Natural killer cell treated with Interleukin-12 subunit alpha and Interleukin-12 subunit beta and Interleukin-15 and Interleukin-18, amount 100 ng/mL, for 72 hours (primary cell): ENCODE data around the gene DIAPH1. TPM values are rescaled to one million over a fixed set of nuclear protein-coding genes. Genes with fewer than 3 reads are reported as not detected.
"Not testable (repeated sequence)": the region's sequence is repeated elsewhere in the genome, so short reads cannot be mapped to it uniquely, and the experiment has no call there.

Experiments used
- ATAC-seq, 2 donors: fragments of 150-1000 bp; cut with Tn5 transposase in 1 of 2; sonication (Bioruptor Pico), chemical (Tn5 transposase) in 1 of 2; 2 replicates each; pipeline ENCODE4 v1.10.0; 2021
- DNase-seq: peaks from one replicate; pipeline ENCODE4 v3.0.0; 2022; ENCODE audit warnings: low spot score
- H3K27ac Mint-ChIP-seq, 2 donors: 1 replicate in 1 of 2; 2 replicates in 1 of 2; pipeline ENCODE4 v1.8.0; 2022; ENCODE audit warnings: mixed read lengths in 2 of 2, mild to moderate bottlenecking in 1 of 2, moderate library complexity in 1 of 2
- H3K27me3 Mint-ChIP-seq, 2 donors: 1 replicate in 1 of 2; 2 replicates in 1 of 2; pipeline ENCODE4 v1.8.0; 2022; ENCODE audit warnings: mixed read lengths in 2 of 2
- H3K36me3 Mint-ChIP-seq: one replicate; pipeline ENCODE4 v1.8.0; 2022; ENCODE audit warnings: mixed read lengths
- H3K4me1 Mint-ChIP-seq, 2 donors: 1 replicate in 1 of 2; 2 replicates in 1 of 2; pipeline ENCODE4 v1.8.0; 2022; ENCODE audit warnings: low read depth in 2 of 2, mixed read lengths in 2 of 2, mild to moderate bottlenecking in 1 of 2
- H3K4me3 Mint-ChIP-seq: one replicate; pipeline ENCODE4 v1.8.0; 2022; ENCODE audit warnings: mixed read lengths
- H3K9me3 Mint-ChIP-seq: 2 replicates; pipeline ENCODE4 v1.8.0; 2022; ENCODE audit warnings: mixed read lengths
- total RNA-seq, 2 donors: library from RNA; stranded (reverse); gene quantifications; one replicate each; pipeline ENCODE4 v1.2.3, GENCODE V29; 2022

DIAPH1 gene
- total RNA-seq, 2 donors from 2014 or later = 280 to 289 TPM

DNA sequence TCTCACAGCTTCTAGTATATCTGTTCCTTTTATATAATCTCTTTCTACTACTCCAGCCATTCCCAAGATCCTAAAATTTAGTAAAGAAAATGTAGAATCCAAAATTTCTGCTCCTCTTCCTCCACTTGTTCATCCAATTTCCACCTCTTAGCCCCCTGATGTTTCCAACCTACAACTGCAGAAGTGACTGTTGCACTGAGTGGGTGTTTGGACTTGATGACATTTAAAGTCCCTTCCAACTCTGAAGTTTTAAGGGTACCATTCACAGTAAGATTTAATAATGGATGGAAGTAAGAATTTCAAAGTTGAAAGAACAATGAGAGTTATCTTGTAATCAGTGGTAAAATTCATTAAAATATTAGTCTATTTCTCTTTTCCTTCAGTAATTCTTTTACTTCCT, 5.5 kb downstream of the DIAPH1 start:
- ATAC-seq = no peak
- no peaks in the 10 kb centered on the region for H3K27me3 Mint-ChIP-seq
- peaks cover 56 to 83% of the 10 kb centered on the region in 2 donors for H3K4me1 Mint-ChIP-seq
- no peak for DNase-seq
- peak overlapping the region; percentile 51 to 70 for H3K27ac Mint-ChIP-seq
- peak overlapping the region; percentile 49 for H3K4me3 Mint-ChIP-seq
- H3K36me3 Mint-ChIP-seq = peaks cover 25% of the 10 kb centered on the region
- no peaks in the 10 kb centered on the region for H3K9me3 Mint-ChIP-seq

DNA sequence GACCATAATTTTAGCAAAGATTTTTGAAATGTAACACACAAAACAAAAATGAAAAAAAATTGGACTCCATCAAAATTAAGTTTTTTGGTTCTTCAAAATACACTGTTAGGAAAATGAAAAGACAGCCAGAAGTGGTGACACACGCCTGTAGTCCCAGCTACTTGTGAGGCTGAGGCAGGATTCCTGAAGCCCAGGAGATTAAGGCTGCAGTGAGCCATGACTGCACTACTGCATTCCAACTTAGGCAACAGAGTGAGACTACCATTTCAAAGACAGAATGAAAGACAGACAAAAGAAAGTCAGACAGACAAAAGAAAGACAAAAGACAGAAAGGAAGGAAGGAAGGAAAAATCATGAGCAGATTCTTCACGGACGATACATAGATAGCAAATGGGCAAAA, 7.5 kb downstream of the DIAPH1 start:
- Mint-ChIP-seq H3K9me3 (no peaks in the 10 kb centered on the region), H3K4me3 (peak overlapping the region; percentile 31), H3K36me3 (peaks cover 16% of the 10 kb centered on the region), H3K4me1 (peaks cover 48 to 83% of the 10 kb centered on the region in 2 donors), H3K27ac (peak overlapping the region; percentile 34 to 87), H3K27me3 (no peaks in the 10 kb centered on the region)
- ATAC-seq (no peak), DNase-seq (no peak)

DNA sequence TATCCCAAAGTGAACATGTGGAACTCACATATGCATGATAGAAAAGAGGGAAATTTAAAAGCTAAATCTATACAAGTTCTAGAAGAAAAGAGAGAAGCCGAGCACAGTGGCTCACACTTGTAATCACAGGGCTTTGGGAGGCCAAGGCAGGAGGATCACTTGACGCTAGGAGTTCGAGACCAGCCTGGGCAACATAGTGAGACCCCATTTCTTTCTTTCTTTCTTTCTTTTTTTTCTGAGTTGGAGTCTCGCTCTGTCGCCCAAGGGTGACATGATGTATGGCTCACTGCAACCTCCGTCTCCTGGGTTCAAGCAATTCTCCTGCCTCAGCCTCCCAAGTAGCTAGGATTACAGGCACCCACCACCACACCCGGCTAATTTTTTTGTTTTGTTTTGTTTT, 8.9 kb downstream of the DIAPH1 start:
- peaks cover 11% of the 10 kb centered on the region for H3K36me3 Mint-ChIP-seq
- H3K4me1 Mint-ChIP-seq = peaks cover 50 to 87% of the 10 kb centered on the region in 2 donors
- ATAC-seq, H3K27me3 Mint-ChIP-seq, H3K9me3 Mint-ChIP-seq, DNase-seq: not testable (repeated sequence)
- peak overlapping the region; percentile 87 to 91 for H3K27ac Mint-ChIP-seq
- H3K4me3 Mint-ChIP-seq = peak overlapping the region; percentile 75

DNA sequence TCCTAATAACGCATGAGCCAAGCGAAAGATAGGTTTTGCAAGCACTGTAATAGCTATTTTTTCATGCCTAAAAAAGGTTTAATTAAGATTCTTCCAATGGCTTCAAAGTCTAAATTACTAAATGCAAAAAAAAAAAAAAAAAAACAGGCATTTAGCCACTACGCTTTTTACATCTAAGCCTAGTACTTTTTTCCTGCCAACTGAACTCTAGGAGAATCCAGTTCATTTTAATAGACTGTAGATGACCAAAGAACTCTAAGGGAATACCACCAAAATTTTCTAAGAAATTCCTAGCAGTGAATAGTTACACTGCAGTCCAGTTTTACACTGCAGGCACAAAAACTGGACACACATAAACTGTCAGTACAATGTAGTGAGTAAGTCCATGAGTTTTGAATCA, 9.8 kb downstream of the DIAPH1 start:
- ATAC-seq (no peak), DNase-seq (no peak)
- H3K4me1 Mint-ChIP-seq = peaks cover 52 to 87% of the 10 kb centered on the region in 2 donors
- peak overlapping the region; percentile 87 to 91 for H3K27ac Mint-ChIP-seq
- H3K27me3 Mint-ChIP-seq = no peaks in the 10 kb centered on the region
- peaks cover 11% of the 10 kb centered on the region for H3K36me3 Mint-ChIP-seq
- H3K4me3 Mint-ChIP-seq = peak overlapping the region; percentile 75
- no peaks in the 10 kb centered on the region for H3K9me3 Mint-ChIP-seq

GRCh38 chr5:141608557-141608956, 10.2 kb downstream of the DIAPH1 start:
- Mint-ChIP-seq H3K36me3 (peaks cover 11% of the 10 kb centered on the region), H3K9me3 (no peaks in the 10 kb centered on the region)
- ATAC-seq = no peak

GRCh38 chr5:141608046-141608445, 10.8 kb downstream of the DIAPH1 start:
- Mint-ChIP-seq H3K27ac (peak overlapping the region; percentile 87 to 91), H3K27me3 (no peaks in the 10 kb centered on the region), H3K4me3 (peak overlapping the region; percentile 75), H3K4me1 (peaks cover 51 to 85% of the 10 kb centered on the region in 2 donors), H3K36me3 (peaks cover 11% of the 10 kb centered on the region), H3K9me3 (no peaks in the 10 kb centered on the region)
- ATAC-seq = no peak
- no peak for DNase-seq

More at GRCh38 chr5:141608557-141608956, 10.2 kb downstream of the DIAPH1 start:
- DNase-seq = no peak
- Mint-ChIP-seq H3K4me3 (peak overlapping the region; percentile 75), H3K27me3 (no peaks in the 10 kb centered on the region), H3K27ac (peak overlapping the region; percentile 87 to 91), H3K4me1 (peaks cover 55 to 87% of the 10 kb centered on the region in 2 donors)

DNA sequence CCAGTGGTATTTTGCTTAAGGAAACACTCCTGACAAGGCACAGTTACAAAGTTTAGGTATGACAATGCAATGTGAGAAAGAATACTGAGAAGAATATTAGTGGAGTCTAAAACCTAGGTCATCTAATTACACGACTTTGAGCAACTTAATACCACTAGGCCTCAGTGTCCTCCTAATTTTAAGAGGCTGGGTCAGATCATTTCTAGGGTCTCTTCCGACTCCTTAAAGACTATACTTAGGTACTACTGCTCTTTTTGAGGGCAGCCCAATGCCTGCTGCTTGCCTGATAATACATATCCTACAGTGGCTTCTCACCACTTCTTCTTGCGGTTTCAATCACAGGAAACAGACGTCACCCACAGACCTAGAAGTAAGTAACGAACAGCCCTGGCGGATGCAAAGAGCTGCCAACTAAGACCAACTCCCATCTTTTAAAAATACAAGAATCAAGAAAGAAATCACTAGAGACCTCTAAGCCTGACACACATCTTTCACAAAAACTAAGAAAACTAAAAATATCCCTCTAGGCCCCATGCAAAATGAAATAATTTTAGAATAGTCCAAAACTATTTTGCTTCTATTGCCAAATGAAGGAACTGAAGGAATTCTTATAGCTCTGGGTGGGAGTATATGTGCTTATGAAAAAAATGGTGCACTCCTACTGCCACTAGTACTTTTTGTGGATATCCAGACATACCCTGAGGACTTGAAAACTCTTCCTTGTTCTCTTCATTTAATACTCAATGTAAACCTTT, 13.1 kb downstream of the DIAPH1 start:
- DNase-seq (peak; percentile 87), ATAC-seq (peak; percentile 93 to 96)
- no peaks in the 10 kb centered on the region for H3K9me3 Mint-ChIP-seq
- no peaks in the 10 kb centered on the region for H3K27me3 Mint-ChIP-seq
- H3K4me1 Mint-ChIP-seq = peaks cover 44 to 76% of the 10 kb centered on the region in 2 donors
- H3K36me3 Mint-ChIP-seq = peaks cover 6% of the 10 kb centered on the region
- H3K27ac Mint-ChIP-seq = peak overlapping the region; percentile 87 to 91
- H3K4me3 Mint-ChIP-seq = peak overlapping the region; percentile 75

- Mint-ChIP-seq H3K36me3 (peaks cover 6% of the 10 kb centered on the region), H3K4me1 (peaks cover 52 to 78% of the 10 kb centered on the region in 2 donors), H3K9me3 (no peaks in the 10 kb centered on the region), H3K27me3 (no peaks in the 10 kb centered on the region), H3K27ac (peak overlapping the region; percentile 87 to 91), H3K4me3 (peak overlapping the region; percentile 75)
- DNase-seq (no peak), ATAC-seq (peak; percentile 65 to 80)
Observed at GRCh38 chr5:141603923-141604717, 14.7 kb downstream of the DIAPH1 start.

DNA sequence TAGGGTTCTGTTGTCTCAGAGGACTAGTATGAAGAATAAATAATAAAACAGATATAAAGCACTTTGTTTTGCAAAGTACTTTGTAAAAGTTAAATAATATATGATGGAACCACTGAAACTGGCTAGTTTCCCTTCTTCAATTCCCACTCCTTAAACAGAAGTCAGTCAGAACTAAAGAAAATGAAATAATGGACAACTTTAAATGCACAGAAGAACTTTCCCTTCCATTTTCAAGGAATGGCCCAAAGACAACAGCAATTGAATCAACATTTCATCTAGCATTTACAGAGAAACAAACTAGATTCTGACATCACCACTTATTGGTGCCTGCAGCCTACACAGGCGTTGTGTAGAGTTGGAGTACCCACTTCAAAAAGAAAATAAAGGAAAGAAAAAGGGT, 16.2 kb downstream of the DIAPH1 start:
- DNase-seq (no peak), ATAC-seq (no peak)
- no peaks in the 10 kb centered on the region for H3K9me3 Mint-ChIP-seq
- peaks cover 3% of the 10 kb centered on the region for H3K36me3 Mint-ChIP-seq
- H3K4me1 Mint-ChIP-seq = peaks cover 52 to 77% of the 10 kb centered on the region in 2 donors
- H3K4me3 Mint-ChIP-seq = peak overlapping the region; percentile 68
- H3K27me3 Mint-ChIP-seq = no peaks in the 10 kb centered on the region
- H3K27ac Mint-ChIP-seq = peak overlapping the region; percentile 87 to 91

GRCh38 chr5:141598391-141599345, 20.1 kb downstream of the DIAPH1 start:
- H3K36me3 Mint-ChIP-seq = no peaks in the 10 kb centered on the region
- ATAC-seq = peak in 1 of 2 donors; percentile 82
- peak overlapping the region; percentile 49 for H3K4me3 Mint-ChIP-seq

DNA sequence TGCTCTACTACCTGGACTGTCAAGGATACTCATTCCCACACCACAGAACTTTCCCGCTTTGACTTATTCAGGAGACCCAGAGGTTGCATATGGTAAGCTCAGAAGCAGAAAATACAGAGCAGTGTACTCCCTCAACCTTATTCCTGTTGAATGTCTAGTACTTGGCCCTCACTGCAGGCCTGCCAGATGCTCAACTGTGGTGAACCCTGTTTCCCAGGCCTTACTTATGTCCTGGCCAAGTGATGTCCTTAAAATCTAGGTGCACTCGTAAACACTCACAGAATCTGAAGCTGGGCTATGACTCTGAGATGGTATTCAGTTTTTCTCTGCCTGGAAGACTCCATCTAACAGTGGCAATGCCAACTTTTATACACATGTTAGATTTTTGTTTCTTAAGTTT, 21.0 kb downstream of the DIAPH1 start:
- H3K4me1 Mint-ChIP-seq = peaks cover 46 to 58% of the 10 kb centered on the region in 2 donors

More at GRCh38 chr5:141598391-141599345, 20.1 kb downstream of the DIAPH1 start:
- H3K27ac Mint-ChIP-seq = peak overlapping the region; percentile 49 to 83
- no peaks in the 10 kb centered on the region for H3K9me3 Mint-ChIP-seq
- H3K27me3 Mint-ChIP-seq = no peaks in the 10 kb centered on the region
- H3K4me1 Mint-ChIP-seq = peaks cover 46 to 61% of the 10 kb centered on the region in 2 donors
- DNase-seq = no peak

GRCh38 chr5:141597394-141597793, 21.4 kb downstream of the DIAPH1 start:
- Mint-ChIP-seq H3K4me1 (peaks cover 47 to 58% of the 10 kb centered on the region in 2 donors), H3K27ac (peak overlapping the region; percentile 45 to 49), H3K36me3 (no peaks in the 10 kb centered on the region), H3K9me3 (no peaks in the 10 kb centered on the region), H3K27me3 (no peaks in the 10 kb centered on the region), H3K4me3 (peak overlapping the region; percentile 35)
- DNase-seq = no peak
- no peak for ATAC-seq

More for the DNA sequence above, 21.0 kb downstream of the DIAPH1 start:
- DNase-seq (no peak), ATAC-seq (no peak)
- Mint-ChIP-seq H3K9me3 (no peaks in the 10 kb centered on the region), H3K4me3 (peak overlapping the region; percentile 35), H3K27ac (peak overlapping the region; percentile 45 to 49), H3K36me3 (no peaks in the 10 kb centered on the region), H3K27me3 (no peaks in the 10 kb centered on the region)

- ATAC-seq = no peak
- H3K9me3 Mint-ChIP-seq = no peaks in the 10 kb centered on the region
- peak overlapping the region; percentile 1 for H3K4me3 Mint-ChIP-seq
- H3K27ac Mint-ChIP-seq = peak overlapping the region; percentile 45 to 49
- H3K4me1 Mint-ChIP-seq = peaks cover 52 to 61% of the 10 kb centered on the region in 2 donors
- no peak for DNase-seq
- H3K27me3 Mint-ChIP-seq = no peaks in the 10 kb centered on the region
- no peaks in the 10 kb centered on the region for H3K36me3 Mint-ChIP-seq
Observed at GRCh38 chr5:141596867-141597266, 21.9 kb downstream of the DIAPH1 start.
